Liver (tissue), 9 donors: Measurements from ENCODE around the gene DCTN3. TPM values are rescaled to one million over a fixed set of nuclear protein-coding genes. Genes with fewer than 3 reads are reported as not detected.

Source experiments
- DNase-seq: peaks from one replicate; pipeline ENCODE4 v3.0.0-alpha.2; 2017; ENCODE audit warnings: low spot score
- H3K27ac ChIP-seq, 2 donors: one replicate each; pipeline ENCODE4 v1.7.0; 2013; ENCODE audit warnings: inconsistent platforms in 2 of 2, low read length in 2 of 2, control low read depth in 1 of 2, low read depth in 1 of 2, mild to moderate bottlenecking in 1 of 2
- H3K27me3 ChIP-seq, 4 donors: one replicate each; pipeline versions ENCODE4 v1.6.1 to v1.7.0; 2013; ENCODE audit warnings: low read length in 3 of 4, inconsistent platforms in 1 of 4, mild to moderate bottlenecking in 1 of 4, moderate library complexity in 1 of 4; ENCODE audit not compliant: control insufficient read depth in 4 of 4, insufficient read depth in 4 of 4
- H3K36me3 ChIP-seq, 4 donors: one replicate each; pipeline versions ENCODE4 v1.6.1 to v1.7.0; 2013; ENCODE audit warnings: low read length in 3 of 4, mild to moderate bottlenecking in 3 of 4, low read depth in 1 of 4, moderate library complexity in 1 of 4; ENCODE audit not compliant: control insufficient read depth in 4 of 4, insufficient read depth in 3 of 4
- H3K4me1 ChIP-seq, 4 donors: one replicate each; pipeline versions ENCODE4 v1.6.1 to v1.7.0; 2013; ENCODE audit warnings: low read length in 3 of 4, mild to moderate bottlenecking in 3 of 4, moderate library complexity in 1 of 4; ENCODE audit not compliant: control insufficient read depth in 4 of 4, insufficient read depth in 4 of 4
- H3K4me3 ChIP-seq, 3 donors: one replicate each; pipeline versions ENCODE4 v1.6.1 to v1.7.0; 2013; ENCODE audit warnings: low read length in 3 of 3, control low read depth in 1 of 3, low read depth in 1 of 3, mild to moderate bottlenecking in 1 of 3
- H3K9ac ChIP-seq, 2 donors: one replicate each; pipeline ENCODE4 v1.7.0; 2013; ENCODE audit warnings: low read length in 2 of 2, mild to moderate bottlenecking in 2 of 2, moderate library complexity in 2 of 2, control low read depth in 1 of 2, low read depth in 1 of 2
- H3K9me3 ChIP-seq, 4 donors: one replicate each; pipeline versions ENCODE4 v1.6.1 to v1.7.0; 2013; ENCODE audit warnings: low read length in 3 of 4; ENCODE audit not compliant: control insufficient read depth in 4 of 4
- ATF3 ChIP-seq: IDR thresholded peaks from 2 replicates; pipeline ENCODE4 v1.6.1; 2016; ENCODE audit warnings: antibody characterized with exemption
- CTCF ChIP-seq: fragments of 150-350 bp; IDR thresholded peaks from 2 replicates; pipeline ENCODE4 v1.5.1; 2017; ENCODE audit warnings: improper control_type of control experiment, low read depth, low read length; ENCODE audit not compliant: missing input control
- EGR1 ChIP-seq, 2 donors: IDR thresholded peaks; 2 replicates each; pipeline ENCODE4 v1.6.1; 2016 to 2018; ENCODE audit warnings: antibody characterized with exemption in 2 of 2, low read depth in 2 of 2
- FOXA2 ChIP-seq: IDR thresholded peaks from 2 replicates; pipeline ENCODE4 v1.6.1; 2016; ENCODE audit warnings: antibody characterized with exemption
- GABPA ChIP-seq, 2 donors: IDR thresholded peaks in 1 of 2; conservative IDR thresholded peaks in 1 of 2; 2 replicates each; pipeline ENCODE4 v1.6.1; 2016; ENCODE audit warnings: antibody characterized with exemption in 2 of 2, mild to moderate bottlenecking in 1 of 2, moderate library complexity in 1 of 2
- HNF4A ChIP-seq, 2 donors: conservative IDR thresholded peaks; 2 replicates each; pipeline ENCODE4 v1.6.1; 2016; ENCODE audit warnings: antibody characterized with exemption in 2 of 2, mild to moderate bottlenecking in 2 of 2
- HNF4G ChIP-seq: IDR thresholded peaks from 2 replicates; pipeline ENCODE4 v1.6.1; 2016; ENCODE audit warnings: antibody characterized with exemption
- JUND ChIP-seq, 2 donors: IDR thresholded peaks; 2 replicates each; pipeline ENCODE4 v1.6.1; 2016; ENCODE audit warnings: antibody characterized with exemption in 2 of 2
- NR2F2 ChIP-seq: IDR thresholded peaks from 2 replicates; pipeline ENCODE4 v1.6.1; 2016; ENCODE audit warnings: antibody characterized with exemption
- REST ChIP-seq: IDR thresholded peaks from 2 replicates; pipeline ENCODE4 v1.6.1; 2016; ENCODE audit warnings: antibody characterized with exemption, mild to moderate bottlenecking
- RXRA ChIP-seq, 2 donors: IDR thresholded peaks; 2 replicates each; pipeline ENCODE4 v1.6.1; 2017 to 2018; ENCODE audit warnings: antibody characterized with exemption in 2 of 2, mild to moderate bottlenecking in 1 of 2
- SP1 ChIP-seq: IDR thresholded peaks from 2 replicates; pipeline ENCODE4 v1.6.1; 2018; ENCODE audit warnings: antibody characterized with exemption, mild to moderate bottlenecking
- ZBTB33 ChIP-seq: IDR thresholded peaks from 2 replicates; pipeline ENCODE4 v1.6.1; 2016; ENCODE audit warnings: antibody characterized with exemption
- WGBS: extraction: QIAGEN DNeasy Blood & Tissue Kit; methylation state at CpG from one replicate; pipeline ENCODE4 v1.1.7; 2013; 5-methylcytosine and 5-hydroxymethylcytosine counted together
- polyA plus RNA-seq, 2 donors: library from polyadenylated mRNA; stranded (reverse) in 1 of 2; unstranded in 1 of 2; fragments of 200-250 nt in 1 of 2; fragments of >200 nt in 1 of 2; fragmentation: Nextera tagmentation in 1 of 2; extraction: Ambion mirVana in 1 of 2; gene quantifications; one replicate each; pipeline versions ENCODE4 v1.2.1 to v1.2.3, GENCODE V29; 2013 to 2015
- total RNA-seq, 2 donors: library from RNA; depleted of rRNA; stranded (reverse); fragments of >200 nt; gene quantifications; one replicate each; pipeline ENCODE4 v1.2.3, GENCODE V29; 2014
- donor health status: healthy.
- donor health status: healthy.
- donor health status: healthy.
- donor health status: healthy.
- donor health status: healthy.

Gene DCTN3
- total and polyA plus RNA-seq, 4 donors, result 24.9 to 51.9 (median 46.7) TPM

GRCh38 chr9:34601937-34602573 is 18.2 kb downstream of the DCTN3 start:
- WGBS, result 79% methylated on average over 6 of the region's 6 CpGs
- H3K4me3 ChIP-seq, result no peak overlapping the region
- H3K27ac ChIP-seq, result no peak overlapping the region
- no peaks in the 10 kb centered on the region for H3K27me3 ChIP-seq
- H3K4me1 ChIP-seq, result peaks cover 1 to 4% (median 3%) of the 10 kb centered on the region in 4 donors
- TF ChIP-seq REST (no peak), ZBTB33 (no peak), CTCF (no peak), NR2F2 (no peak), HNF4G (no peak), SP1 (no peak), GABPA (IDR thresholded peaks at IDR 0.05 in 1 of 2, conservative IDR thresholded peaks at IDR 0.05 in 1 of 2) (no peak), JUND (IDR thresholded peaks at IDR 0.05) (no peak), HNF4A (conservative IDR thresholded peaks at IDR 0.05) (no peak), EGR1 (IDR thresholded peaks at IDR 0.05; ENCODE audit: low read depth in 2 of 2) (no peak), ATF3 (no peak), FOXA2 (no peak)
- DNase-seq, result no peak
- no peak overlapping the region for H3K9ac ChIP-seq
- no peaks in the 10 kb centered on the region for H3K36me3 ChIP-seq
- H3K9me3 ChIP-seq, result no peaks in the 10 kb centered on the region

GRCh38 chr9:34600908-34601307 is 19.4 kb downstream of the DCTN3 start:
- no peaks in the 10 kb centered on the region for H3K36me3 ChIP-seq
- WGBS, result 54% methylated on average over 1 of the region's 1 CpG
- H3K4me1 ChIP-seq, result peaks cover 0 to 2% (median under 1%) of the 10 kb centered on the region in 4 donors
- no peaks in the 10 kb centered on the region for H3K27me3 ChIP-seq
- H3K9ac ChIP-seq, result no peak overlapping the region
- no peak for DNase-seq
- no peak overlapping the region for H3K27ac ChIP-seq
- H3K9me3 ChIP-seq, result no peaks in the 10 kb centered on the region
- TF ChIP-seq GABPA (IDR thresholded peaks at IDR 0.05 in 1 of 2, conservative IDR thresholded peaks at IDR 0.05 in 1 of 2) (no peak), RXRA (IDR thresholded peaks at IDR 0.05) (no peak), ATF3 (no peak), HNF4A (conservative IDR thresholded peaks at IDR 0.05) (no peak)
- no peak overlapping the region for H3K4me3 ChIP-seq
